ENCODE measurements around the gene DYRK1B.
"Not testable (repeated sequence)": the region's sequence is repeated elsewhere in the genome, so short reads cannot be mapped to it uniquely, and the experiment has no call there.

Gene DYRK1B

DNA sequence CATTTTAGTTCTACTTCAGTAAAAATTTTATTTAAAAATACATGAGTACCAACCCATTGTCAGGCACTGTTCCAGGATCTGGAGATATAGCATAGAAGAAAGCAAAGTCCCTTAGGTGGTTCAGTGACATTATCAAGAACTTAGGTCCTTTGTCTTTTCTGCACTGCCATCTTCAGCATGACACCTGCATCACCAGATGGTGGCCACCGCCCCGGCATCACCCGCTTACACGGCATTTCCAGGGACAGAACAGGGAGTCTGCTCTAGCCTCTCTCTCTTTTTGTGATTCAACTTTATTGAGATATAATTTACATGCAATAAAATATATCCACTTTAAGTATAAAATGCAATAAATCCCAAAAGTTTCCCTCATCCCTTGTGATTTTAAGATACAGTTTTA, 23.5 kb downstream of the DYRK1B start:
- no peak for DNase-seq (ENCODE audit: low read depth, low spot score)

DNA sequence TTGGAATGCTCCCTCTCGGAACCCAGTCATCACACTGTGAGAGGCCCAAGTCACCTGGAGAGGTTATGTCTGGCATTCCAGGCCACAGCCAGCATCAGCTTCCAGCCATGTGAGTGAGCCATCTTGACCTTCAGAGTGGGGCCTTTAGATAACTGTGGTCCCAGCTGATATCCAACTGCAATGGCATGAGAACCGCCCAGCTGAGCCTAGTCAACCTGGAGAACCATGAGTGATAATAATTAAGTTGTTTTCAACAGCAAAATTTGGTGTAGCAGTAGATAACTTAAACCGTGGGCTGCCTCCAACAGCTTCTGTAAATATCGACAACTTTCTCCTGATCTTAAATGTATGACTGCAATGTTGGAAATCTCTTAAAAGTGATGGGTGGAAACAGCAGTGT, 24.6 kb downstream of the DYRK1B start:
- no peak for DNase-seq (ENCODE audit: low read depth, low spot score)

- not testable (repeated sequence) for DNase-seq (ENCODE audit: low read depth, low spot score)
Measured at GRCh38 chr19:39808688-39809087, 25.3 kb downstream of the DYRK1B start.

GRCh38 chr19:39807846-39808364, 26.1 kb downstream of the DYRK1B start:
- DNase-seq (ENCODE audit: low read depth, low spot score) = no peak

DNA sequence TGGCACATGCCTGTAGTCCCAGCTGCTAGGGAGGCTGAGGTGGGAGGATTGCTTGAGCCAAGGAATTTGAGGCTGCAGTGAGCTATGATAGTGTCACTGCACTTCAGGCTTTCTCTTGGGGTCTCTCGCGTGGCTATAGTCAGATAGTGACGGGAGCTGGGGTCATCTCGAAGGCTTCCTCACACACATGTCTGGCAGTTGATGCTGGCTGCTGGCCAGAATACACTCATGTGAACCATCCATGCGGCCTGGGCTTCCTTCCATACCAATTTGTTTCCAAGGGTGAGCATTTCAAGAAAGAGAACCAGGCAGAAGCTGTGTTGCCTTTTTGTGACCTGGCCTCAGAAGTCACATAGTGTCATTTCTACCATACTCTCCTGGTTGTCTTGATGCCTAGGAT, 28.9 kb downstream of the DYRK1B start:
- no peak for DNase-seq (ENCODE audit: low read depth, low spot score)

GRCh38 chr19:39802958-39803357, 31.0 kb downstream of the DYRK1B start:
- DNase-seq (ENCODE audit: low read depth, low spot score) = no peak

- no peak for DNase-seq (ENCODE audit: low read depth, low spot score)
Measured at GRCh38 chr19:39797083-39797482, 36.9 kb downstream of the DYRK1B start.

DNA sequence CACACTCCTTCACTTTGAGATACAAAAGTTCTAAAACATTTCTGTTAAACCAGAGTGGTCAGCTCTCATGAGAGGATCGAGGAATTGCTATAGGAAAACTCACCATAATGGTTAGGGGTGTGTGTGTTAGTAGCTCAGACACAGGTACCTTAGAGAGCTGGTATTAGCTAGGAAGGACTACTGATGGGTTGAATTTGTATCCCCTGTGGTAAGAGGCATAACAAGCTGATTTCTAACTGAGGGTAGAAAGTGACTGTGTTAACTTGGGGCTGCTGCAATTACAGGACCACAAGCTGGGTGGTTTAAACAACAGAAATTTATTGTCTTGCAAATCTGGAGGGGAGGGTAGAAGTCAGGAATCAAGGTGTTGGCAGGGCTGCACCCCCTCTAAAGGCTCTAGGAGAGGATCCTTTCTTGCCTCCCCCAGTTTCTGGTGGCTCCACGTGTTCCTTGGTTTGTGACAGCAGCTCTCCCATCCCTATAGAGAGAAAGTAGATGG, 37.9 kb downstream of the DYRK1B start:
- DNase-seq (ENCODE audit: low read depth, low spot score) = peak; percentile 15

GRCh38 chr19:39795001-39795400, 39.0 kb downstream of the DYRK1B start:
- DNase-seq (ENCODE audit: low read depth, low spot score) = no peak

GRCh38 chr19:39792999-39793546, 40.9 kb downstream of the DYRK1B start:
- peak; percentile 45 for DNase-seq (ENCODE audit: low read depth, low spot score)

GRCh38 chr19:39788244-39788643, 45.7 kb downstream of the DYRK1B start:
- DNase-seq (ENCODE audit: low read depth, low spot score) = no peak

GRCh38 chr19:39780894-39781293, 53.1 kb downstream of the DYRK1B start:
- no peak for DNase-seq (ENCODE audit: low read depth, low spot score)

GRCh38 chr19:39778763-39779162, 55.2 kb downstream of the DYRK1B start, which contains the start of gene LEUTX:
Gene LEUTX (plus strand): TSS chr19:39778854. CDS start chr19:39778921, 67 bp downstream.
- no peak for DNase-seq (ENCODE audit: low read depth, low spot score)
